Activated T-helper 17 cell treated with anti-CD3 and anti-CD28 coated beads, Interleukin-2, amount 50 U/mL, for 72 hours (primary cell): ENCODE measurements around the gene FTO. TPM values are rescaled to one million over a fixed set of nuclear protein-coding genes. Genes with fewer than 3 reads are reported as not detected.

ENCODE experiments used
- ATAC-seq: fragments of 150-1000 bp; cut with Tn5 transposase; replicated peaks from 2 replicates; pipeline ENCODE4 v1.10.0; 2021; ENCODE audit warnings: mild to moderate bottlenecking, moderate library complexity
- H3K27ac Mint-ChIP-seq: one replicate; pipeline ENCODE4 v1.8.0; 2022; ENCODE audit warnings: mixed read lengths
- H3K27me3 Mint-ChIP-seq: one replicate; pipeline ENCODE4 v1.8.0; 2022; ENCODE audit warnings: mixed read lengths
- H3K36me3 Mint-ChIP-seq: one replicate; pipeline ENCODE4 v1.8.0; 2022; ENCODE audit warnings: low read depth, mild to moderate bottlenecking, mixed read lengths
- H3K4me1 Mint-ChIP-seq: one replicate; pipeline ENCODE4 v1.8.0; 2022; ENCODE audit warnings: mixed read lengths
- H3K4me3 Mint-ChIP-seq: one replicate; pipeline ENCODE4 v1.8.0; 2022; ENCODE audit warnings: mild to moderate bottlenecking, mixed read lengths
- H3K9me3 Mint-ChIP-seq: one replicate; pipeline ENCODE4 v1.8.0; 2022; ENCODE audit warnings: mixed read lengths
- total RNA-seq, 2 donors: library from RNA; stranded (reverse); gene quantifications; one replicate each; pipeline ENCODE4 v1.2.3, GENCODE V29; 2022

The FTO gene
- total RNA-seq, 2 donors from 2014 or later, result 50.0 to 54.1 TPM

DNA sequence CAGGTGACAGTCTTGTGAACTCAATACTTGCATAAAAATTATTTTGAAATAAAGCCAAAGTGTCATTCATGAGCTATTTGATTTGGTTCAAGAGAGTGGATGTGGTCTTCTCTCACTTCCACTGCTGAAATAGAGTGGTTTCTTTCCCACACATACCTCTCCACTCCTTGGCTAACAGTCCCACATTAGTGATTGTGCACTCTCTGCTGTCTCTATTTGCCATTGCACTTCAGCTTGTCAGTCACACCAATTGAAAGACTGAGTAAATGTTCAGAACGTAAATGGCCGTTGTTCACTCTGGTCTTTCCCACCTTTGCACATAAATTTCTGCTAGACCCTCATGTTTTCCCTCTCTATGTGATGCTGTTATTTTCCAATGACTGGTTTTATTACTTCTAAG lies 197.5 kb downstream of the FTO start:
- H3K4me1 Mint-ChIP-seq, result peaks cover 4% of the 10 kb centered on the region
- no peak overlapping the region for H3K27ac Mint-ChIP-seq
- no peaks in the 10 kb centered on the region for H3K27me3 Mint-ChIP-seq
- peaks cover 20% of the 10 kb centered on the region for H3K36me3 Mint-ChIP-seq
- no peak for ATAC-seq
- no peaks in the 10 kb centered on the region for H3K9me3 Mint-ChIP-seq
- no peak overlapping the region for H3K4me3 Mint-ChIP-seq

- Mint-ChIP-seq H3K4me3 (no peak overlapping the region), H3K9me3 (no peaks in the 10 kb centered on the region), H3K27ac (no peak overlapping the region), H3K4me1 (no peaks in the 10 kb centered on the region), H3K27me3 (no peaks in the 10 kb centered on the region), H3K36me3 (peaks cover 14% of the 10 kb centered on the region)
- no peak for ATAC-seq
Observed at GRCh38 chr16:53904533-53904932, 200.6 kb downstream of the FTO start.

GRCh38 chr16:53905028-53905427 lies 201.1 kb downstream of the FTO start:
- no peak overlapping the region for H3K4me3 Mint-ChIP-seq
- peaks cover 9% of the 10 kb centered on the region for H3K36me3 Mint-ChIP-seq
- no peak overlapping the region for H3K27ac Mint-ChIP-seq
- peak; percentile 19 for ATAC-seq
- H3K4me1 Mint-ChIP-seq, result no peaks in the 10 kb centered on the region
- H3K9me3 Mint-ChIP-seq, result no peaks in the 10 kb centered on the region
- no peaks in the 10 kb centered on the region for H3K27me3 Mint-ChIP-seq

DNA sequence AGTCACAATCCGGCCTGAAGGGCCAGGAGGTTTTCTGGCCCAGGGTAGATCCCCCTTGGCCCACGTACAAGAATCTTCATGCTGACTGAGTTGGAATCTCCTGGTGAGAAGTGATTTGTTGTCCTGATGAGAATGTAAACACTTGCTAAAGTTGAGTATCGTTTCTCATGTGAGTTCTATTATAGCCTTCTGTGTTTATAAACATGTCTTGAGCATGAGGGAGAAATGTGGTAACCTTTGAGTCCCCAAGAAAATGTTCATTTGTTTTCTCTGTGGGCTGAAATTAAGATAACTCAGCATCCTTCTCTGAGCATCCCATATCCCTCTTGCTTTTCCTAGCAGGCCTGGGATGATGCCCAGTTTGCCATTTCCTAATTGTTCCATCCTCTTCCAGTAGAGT lies 204.8 kb downstream of the FTO start:
- no peaks in the 10 kb centered on the region for H3K27me3 Mint-ChIP-seq

DNA sequence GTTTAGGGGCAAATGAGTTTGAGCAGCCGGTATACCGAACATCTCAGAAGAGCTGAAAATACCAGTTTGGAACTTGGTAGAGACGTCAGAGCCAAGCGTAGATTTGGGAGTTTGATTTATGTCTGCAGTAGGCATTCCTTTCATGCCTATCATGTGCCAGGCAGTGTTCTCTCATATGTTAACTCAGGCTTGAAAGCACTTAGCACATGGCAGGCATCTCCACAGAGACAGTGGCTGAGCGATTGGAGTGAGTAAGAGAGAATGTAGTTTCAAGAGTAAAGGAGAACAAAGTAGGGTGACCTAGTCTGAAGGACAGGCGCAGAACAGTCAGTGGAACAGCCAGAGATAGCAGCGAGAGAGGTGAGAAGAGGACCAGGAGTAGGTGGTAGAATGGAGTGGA lies 207.0 kb downstream of the FTO start:
- no peaks in the 10 kb centered on the region for H3K9me3 Mint-ChIP-seq
- no peak overlapping the region for H3K27ac Mint-ChIP-seq
- no peaks in the 10 kb centered on the region for H3K36me3 Mint-ChIP-seq
- ATAC-seq, result no peak
- H3K4me3 Mint-ChIP-seq, result no peak overlapping the region
- H3K4me1 Mint-ChIP-seq, result peaks cover 14% of the 10 kb centered on the region
- H3K27me3 Mint-ChIP-seq, result no peaks in the 10 kb centered on the region

More for the DNA sequence above, 204.8 kb downstream of the FTO start:
- Mint-ChIP-seq H3K36me3 (no peaks in the 10 kb centered on the region), H3K9me3 (no peaks in the 10 kb centered on the region), H3K27ac (no peak overlapping the region), H3K4me1 (peaks cover 14% of the 10 kb centered on the region), H3K4me3 (no peak overlapping the region)
- no peak for ATAC-seq

- Mint-ChIP-seq H3K27ac (peak overlapping the region; percentile 60), H3K27me3 (no peaks in the 10 kb centered on the region), H3K36me3 (no peaks in the 10 kb centered on the region), H3K4me1 (peaks cover 14% of the 10 kb centered on the region), H3K9me3 (no peaks in the 10 kb centered on the region), H3K4me3 (no peak overlapping the region)
- peak; percentile 30 for ATAC-seq
Observed at GRCh38 chr16:53911513-53911912, 207.6 kb downstream of the FTO start.

- Mint-ChIP-seq H3K27ac (peak overlapping the region; percentile 60), H3K4me1 (peaks cover 14% of the 10 kb centered on the region), H3K36me3 (no peaks in the 10 kb centered on the region), H3K27me3 (no peaks in the 10 kb centered on the region), H3K9me3 (no peaks in the 10 kb centered on the region), H3K4me3 (no peak overlapping the region)
- peak; percentile 91 for ATAC-seq
Observed at GRCh38 chr16:53912155-53912554, 208.2 kb downstream of the FTO start.

DNA sequence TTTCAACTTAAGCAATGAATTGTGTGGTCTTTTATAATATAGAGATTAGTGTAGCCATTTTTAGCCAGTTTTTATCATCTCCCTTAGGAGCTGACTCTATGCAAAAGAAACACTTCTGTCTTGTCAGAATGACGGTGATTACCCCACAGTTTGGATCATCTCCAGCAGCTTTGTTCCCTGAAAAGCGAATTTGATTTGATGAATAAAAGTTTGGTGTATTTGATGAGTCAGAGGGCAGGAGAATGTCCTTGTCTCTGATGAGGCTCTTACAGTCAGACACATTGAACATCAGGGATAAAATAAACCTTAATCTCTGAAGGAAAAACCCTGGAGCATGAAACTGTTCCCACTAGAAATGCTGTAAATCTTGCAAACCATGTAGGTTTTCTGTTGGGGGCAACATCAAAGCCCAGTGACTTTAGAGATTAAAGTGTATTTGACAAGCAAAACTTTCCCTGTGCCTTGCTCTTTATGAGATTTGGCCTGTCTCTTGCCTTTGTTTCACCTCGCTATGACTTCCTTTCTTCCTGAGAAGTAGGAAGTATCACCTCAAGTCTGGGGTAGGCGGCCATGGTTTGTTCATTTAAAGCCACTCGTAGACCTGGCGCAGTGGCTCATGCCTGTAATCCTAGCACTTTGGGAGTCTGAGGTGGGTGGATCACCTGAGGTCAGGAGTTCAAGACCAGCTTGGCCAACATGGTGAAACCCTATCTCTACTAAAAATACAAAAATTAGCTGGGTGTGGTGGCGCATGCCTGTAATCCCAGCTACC lies 209.3 kb downstream of the FTO start:
- Mint-ChIP-seq H3K4me1 (peaks cover 14% of the 10 kb centered on the region), H3K27ac (peak overlapping the region; percentile 60), H3K9me3 (no peaks in the 10 kb centered on the region), H3K36me3 (no peaks in the 10 kb centered on the region), H3K27me3 (no peaks in the 10 kb centered on the region), H3K4me3 (no peak overlapping the region)
- no peak for ATAC-seq

DNA sequence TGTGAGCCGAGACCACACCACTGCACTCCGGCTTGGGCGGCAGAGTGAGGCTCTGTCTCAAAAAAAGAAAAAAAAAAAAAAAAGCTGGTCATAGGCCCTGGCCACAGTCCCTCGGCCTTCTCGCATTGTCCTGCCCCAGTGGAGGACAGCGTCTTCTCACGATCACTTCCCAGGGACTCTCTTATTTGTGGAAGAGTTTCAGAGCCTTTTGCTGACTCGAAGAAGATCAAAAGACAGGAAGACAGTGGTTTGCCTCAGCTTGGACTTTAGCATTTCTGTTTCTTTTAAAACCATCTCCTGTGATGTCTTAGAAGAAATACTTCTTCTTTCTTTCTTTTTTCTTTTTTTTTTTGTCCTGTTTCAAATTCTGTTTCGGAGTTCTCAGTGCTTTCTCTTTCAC lies 210.0 kb downstream of the FTO start:
- Mint-ChIP-seq H3K4me1 (peaks cover 14% of the 10 kb centered on the region), H3K4me3 (no peak overlapping the region)
- no peak for ATAC-seq

DNA sequence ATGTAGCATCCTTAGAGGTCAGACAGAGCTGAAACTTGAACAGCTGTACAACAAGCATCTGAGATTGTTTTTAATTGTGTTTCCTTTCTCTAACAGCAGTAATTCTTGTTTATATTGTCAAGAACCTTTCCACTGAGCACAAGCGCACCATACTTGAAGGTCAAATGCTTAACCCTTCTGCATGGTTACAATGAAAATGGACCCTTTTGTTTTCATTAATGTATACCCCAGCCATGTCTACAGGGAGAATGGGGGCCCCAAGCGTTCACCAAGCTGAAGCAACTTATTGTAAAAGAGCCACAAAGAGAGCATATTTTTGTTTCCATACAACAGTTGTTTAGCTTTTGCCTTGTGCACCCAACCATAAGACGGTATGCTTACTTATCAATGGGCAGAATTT lies 210.8 kb downstream of the FTO start:
- Mint-ChIP-seq H3K27me3 (no peaks in the 10 kb centered on the region), H3K4me1 (peaks cover 14% of the 10 kb centered on the region), H3K4me3 (no peak overlapping the region), H3K27ac (no peak overlapping the region), H3K9me3 (no peaks in the 10 kb centered on the region), H3K36me3 (no peaks in the 10 kb centered on the region)
- no peak for ATAC-seq

More for the DNA sequence above, 210.0 kb downstream of the FTO start:
- Mint-ChIP-seq H3K9me3 (no peaks in the 10 kb centered on the region), H3K27ac (peak overlapping the region; percentile 60), H3K27me3 (no peaks in the 10 kb centered on the region), H3K36me3 (no peaks in the 10 kb centered on the region)

- Mint-ChIP-seq H3K27ac (no peak overlapping the region), H3K9me3 (no peaks in the 10 kb centered on the region), H3K4me3 (no peak overlapping the region), H3K4me1 (peaks cover 14% of the 10 kb centered on the region), H3K36me3 (no peaks in the 10 kb centered on the region), H3K27me3 (no peaks in the 10 kb centered on the region)
- no peak for ATAC-seq
Observed at GRCh38 chr16:53915452-53916160, 211.7 kb downstream of the FTO start.

DNA sequence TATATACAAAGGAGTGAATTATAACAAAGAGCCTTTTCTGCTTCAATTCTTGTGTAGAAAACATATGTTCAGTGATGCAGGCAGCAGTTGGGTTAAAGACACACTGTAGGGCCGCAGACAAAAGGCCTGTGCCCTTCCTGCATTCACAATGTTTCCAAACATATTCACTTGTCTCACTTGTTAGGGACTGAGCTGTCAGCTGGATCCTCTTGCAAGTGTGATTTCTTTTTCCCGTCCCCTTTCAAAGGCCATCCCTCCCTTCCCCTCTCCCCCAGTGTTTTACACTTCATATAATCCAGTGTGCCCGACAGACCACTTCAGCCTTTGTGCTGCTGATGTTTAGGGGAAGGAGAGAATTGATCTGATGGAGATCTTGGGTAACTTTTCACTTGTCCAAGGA lies 217.0 kb downstream of the FTO start:
- Mint-ChIP-seq H3K36me3 (no peaks in the 10 kb centered on the region), H3K27me3 (no peaks in the 10 kb centered on the region), H3K9me3 (no peaks in the 10 kb centered on the region), H3K4me3 (no peak overlapping the region), H3K27ac (no peak overlapping the region), H3K4me1 (no peaks in the 10 kb centered on the region)
- no peak for ATAC-seq

DNA sequence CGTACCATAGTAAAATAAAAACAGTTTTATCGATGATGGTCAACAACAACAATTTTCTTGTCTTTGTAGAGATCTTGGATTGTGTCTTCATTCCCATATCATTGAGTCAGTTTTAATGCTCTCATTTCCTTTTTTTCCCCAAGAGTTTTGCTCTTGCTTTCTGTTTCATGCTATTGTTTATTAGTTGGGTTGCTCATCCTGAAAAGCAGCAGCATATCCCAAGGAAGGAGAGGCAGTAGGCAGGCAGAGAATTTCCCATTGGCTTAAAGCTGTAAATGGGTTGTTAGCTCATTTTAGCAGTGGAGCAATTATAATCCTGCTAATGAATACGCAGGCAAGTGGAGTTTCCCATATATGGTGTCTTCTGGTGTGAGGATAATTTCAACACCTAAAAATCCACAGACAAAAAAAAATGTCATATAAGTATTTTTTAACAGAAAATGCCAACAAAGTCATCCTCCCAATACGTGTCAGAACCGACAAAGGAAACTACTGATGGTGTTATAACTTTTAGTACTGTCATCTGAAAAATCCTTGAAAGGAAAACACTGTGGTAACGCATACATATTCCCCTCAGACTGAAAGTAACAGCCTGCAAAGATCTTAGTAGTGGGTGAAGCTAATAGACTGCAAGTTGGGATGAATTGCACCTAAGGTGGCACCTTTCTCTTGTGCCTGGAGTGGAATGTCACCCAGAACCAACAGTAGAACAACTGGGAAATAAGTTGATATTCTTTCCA lies 218.3 kb downstream of the FTO start:
- H3K27me3 Mint-ChIP-seq, result no peaks in the 10 kb centered on the region
- no peak overlapping the region for H3K27ac Mint-ChIP-seq
- H3K4me1 Mint-ChIP-seq, result no peaks in the 10 kb centered on the region
- ATAC-seq, result no peak
- H3K4me3 Mint-ChIP-seq, result no peak overlapping the region
- no peaks in the 10 kb centered on the region for H3K36me3 Mint-ChIP-seq
- no peaks in the 10 kb centered on the region for H3K9me3 Mint-ChIP-seq

DNA sequence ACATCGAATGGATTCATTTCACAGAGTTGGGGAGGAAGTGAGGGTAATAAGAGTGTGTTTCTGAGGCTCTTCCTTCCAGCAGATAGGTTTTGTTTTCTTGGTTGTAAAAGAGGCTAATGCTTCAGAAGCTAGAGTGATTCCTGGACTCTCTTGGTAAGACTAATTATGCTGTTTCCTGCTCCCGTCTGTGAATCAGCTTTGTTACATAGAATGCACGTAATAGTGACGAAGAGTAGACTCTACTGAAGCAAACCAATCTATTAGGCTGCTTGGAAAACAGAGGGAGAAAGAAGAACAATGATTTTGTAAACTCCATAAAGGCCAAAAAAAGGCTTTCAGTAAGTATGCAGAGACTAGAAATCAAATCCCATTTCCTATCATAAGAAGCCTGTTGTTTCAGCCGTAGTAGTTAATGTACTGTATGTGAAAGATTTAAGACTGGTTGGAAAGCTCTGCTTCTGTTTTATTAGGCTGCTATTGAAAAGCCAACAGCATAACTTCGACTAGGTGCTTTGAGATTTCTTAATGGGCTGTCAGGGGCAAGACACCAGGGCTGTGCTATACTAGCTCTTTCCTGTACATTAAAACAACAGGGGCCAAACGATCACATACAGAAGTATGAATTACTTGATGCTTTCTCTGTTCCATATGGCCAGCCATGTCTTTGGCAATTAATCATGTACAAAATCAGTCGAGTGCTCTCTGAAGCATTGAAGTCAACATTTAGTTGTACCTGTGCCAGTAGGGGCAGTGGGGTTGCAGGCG lies 219.0 kb downstream of the FTO start:
- no peaks in the 10 kb centered on the region for H3K27me3 Mint-ChIP-seq
- no peaks in the 10 kb centered on the region for H3K4me1 Mint-ChIP-seq
- no peaks in the 10 kb centered on the region for H3K9me3 Mint-ChIP-seq
- no peaks in the 10 kb centered on the region for H3K36me3 Mint-ChIP-seq
- H3K4me3 Mint-ChIP-seq, result no peak overlapping the region
- H3K27ac Mint-ChIP-seq, result no peak overlapping the region
- ATAC-seq, result no peak
